Measurements from ENCODE around the gene GCC1.

Gene GCC1, protein sequence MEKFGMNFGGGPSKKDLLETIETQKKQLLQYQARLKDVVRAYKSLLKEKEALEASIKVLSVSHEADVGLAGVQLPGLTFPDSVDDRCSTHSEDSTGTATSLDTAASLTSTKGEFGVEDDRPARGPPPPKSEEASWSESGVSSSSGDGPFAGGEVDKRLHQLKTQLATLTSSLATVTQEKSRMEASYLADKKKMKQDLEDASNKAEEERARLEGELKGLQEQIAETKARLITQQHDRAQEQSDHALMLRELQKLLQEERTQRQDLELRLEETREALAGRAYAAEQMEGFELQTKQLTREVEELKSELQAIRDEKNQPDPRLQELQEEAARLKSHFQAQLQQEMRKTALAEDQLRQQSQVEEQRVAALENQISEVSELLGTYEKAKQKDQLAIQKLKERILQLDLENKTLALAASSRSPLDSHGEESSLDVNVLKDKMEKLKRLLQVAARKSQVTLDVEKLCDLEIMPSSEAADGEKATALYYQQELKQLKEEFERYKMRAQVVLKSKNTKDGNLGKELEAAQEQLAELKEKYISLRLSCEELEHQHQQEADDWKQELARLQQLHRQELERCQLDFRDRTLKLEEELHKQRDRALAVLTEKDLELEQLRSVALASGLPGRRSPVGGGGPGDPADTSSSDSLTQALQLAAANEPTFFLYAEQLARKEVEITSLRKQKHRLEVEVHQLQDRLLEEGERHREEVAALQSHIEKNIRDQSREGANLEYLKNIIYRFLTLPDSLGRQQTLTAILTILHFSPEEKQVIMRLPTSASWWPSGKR

DNA sequence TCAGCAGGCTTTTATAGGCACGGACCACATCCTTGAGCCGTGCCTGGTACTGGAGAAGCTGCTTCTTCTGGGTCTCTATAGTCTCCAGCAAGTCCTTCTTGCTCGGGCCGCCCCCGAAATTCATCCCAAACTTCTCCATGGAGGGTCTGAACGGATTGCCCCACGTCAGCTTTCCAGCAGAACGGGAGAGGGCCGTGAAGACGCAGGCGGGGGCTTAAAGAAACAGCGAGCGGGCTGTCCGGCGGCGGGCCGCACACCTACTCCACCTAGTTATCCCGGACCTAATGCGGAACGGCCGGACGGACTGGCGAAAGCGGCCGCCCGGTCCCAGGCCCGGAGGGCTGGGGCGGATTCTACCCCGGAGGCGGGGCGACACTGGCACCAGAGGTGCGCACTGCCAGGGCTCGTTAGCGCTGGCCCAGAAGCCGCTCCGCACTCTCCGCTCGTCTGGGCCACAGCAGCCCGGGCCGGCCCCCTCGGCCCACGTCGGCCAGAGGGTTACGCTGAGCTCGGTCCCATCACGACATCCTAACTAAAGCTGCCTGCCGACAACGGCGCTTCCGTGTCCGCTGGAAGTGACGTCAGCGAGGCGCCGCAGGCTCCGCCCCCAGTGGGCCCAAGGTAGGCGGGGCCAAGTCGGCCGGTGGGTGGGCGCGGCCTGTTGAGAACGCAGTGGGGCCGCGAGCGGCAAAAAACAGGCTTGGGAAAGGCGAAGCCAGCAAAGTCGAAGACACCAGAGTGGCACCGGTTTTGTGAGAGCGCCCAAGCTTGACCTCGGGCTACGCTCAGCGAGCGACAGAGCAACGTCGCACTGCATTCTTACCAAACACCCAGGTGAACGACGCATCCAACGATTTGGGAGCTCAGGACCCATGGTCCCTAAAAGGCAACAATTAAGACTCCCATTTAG lies at the start of gene GCC1:
TSS of gene GCC1 (minus strand) at position 553 of the 910 bp plus-strand sequence. CDS start at position 139, 414 bp downstream.
- peak; percentile 76 for DNase-seq (ENCODE audit: low spot score)

DNA sequence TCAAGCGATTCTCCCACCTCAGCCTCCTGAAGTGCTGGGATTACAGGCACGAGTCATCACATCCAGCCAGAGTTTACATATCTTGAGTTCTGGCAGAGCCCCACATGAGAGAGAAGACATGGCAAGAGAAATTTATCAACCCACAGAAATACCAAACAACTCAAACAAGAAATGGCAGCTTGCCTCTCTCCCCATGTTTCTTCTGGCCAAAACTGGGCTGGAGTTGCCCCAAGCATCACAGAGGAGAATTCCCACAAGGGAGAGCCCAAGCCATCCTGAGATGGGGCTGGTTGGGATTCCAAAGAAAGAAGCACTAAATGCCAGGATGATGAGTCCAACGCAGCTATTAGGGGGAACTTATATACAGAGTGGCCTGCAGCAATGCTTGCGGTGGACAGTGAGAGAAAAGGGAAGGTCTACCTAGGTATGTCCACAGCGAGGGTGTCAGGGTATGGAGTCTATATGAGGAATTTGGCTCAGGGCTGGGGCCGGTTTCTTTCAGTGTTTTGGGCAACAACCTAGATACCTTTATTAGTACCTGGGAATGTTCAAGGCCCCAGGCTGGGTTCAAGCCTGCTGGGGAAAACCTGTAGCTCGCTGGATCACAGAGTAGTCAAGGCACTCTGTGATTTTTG lies 47.0 kb upstream of the GCC1 start:
- no peak for DNase-seq (ENCODE audit: low spot score)

DNA sequence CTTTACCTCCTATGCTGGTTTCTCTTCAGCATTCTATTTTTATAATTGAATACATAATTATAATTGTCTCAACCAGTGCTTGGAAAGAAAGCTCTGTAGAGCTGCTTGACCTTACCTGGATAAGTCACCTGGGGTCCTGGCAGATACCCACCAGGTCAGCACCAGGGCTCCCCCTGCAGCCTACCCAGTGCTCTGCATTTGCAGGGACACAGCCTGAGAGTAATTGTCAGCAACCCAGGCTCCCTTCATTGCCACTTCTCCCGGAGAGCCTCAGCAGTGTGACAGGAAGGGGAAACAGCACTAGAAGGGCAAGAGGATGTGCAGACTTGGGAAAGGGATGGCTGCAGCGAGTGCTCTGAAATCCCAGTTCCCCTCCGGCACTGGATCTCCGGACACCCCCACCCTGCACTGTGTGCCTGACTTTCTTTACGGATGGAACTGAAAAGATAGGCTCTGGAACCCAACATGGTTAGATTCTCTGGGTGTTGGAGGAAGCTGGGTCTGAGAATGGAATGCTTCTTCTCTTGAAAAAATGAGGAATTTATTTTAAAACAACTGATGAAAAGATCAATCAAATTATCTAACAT lies 44.0 kb upstream of the GCC1 start:
- no peak for DNase-seq (ENCODE audit: low spot score)

DNA sequence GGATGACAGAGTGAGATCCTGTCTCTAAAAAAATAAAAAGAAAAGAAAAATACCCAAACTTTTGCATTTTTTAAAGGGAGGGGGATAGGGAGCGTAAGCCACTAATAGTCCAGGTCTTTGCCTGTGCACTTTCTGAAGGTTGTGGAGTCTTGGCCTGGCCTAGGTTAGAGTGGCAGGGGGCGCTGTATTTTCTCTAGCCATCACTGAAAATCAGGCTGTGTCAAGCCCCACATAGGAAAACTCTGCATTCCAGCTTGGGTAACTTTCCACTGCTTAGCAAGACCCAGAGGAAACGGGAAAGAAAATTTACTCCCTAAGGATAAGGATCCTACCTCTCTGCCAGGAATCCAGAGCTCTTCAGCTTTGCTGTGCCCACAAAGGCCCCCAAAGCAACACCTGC lies 43.0 kb upstream of the GCC1 start:
- DNase-seq (ENCODE audit: low spot score) = no peak

DNA sequence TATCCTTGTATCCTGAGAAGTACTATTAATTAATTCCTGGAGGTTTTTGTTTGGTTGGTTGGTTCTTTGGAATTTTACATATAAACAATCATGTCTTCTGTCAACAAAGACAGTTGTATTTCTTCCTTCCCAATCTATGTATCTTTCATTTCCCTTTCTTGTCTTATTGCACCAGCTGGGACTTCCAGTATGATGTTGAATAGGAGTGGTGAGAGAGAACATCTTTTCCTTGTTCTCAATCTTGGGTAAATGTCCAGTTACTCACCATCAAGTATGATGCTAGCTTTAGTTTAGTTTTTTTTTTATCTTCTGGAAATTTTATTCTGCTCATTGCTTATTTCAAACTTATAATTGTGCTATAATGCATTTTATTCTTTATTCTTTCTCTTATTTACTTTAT lies 39.9 kb upstream of the GCC1 start:
- DNase-seq (ENCODE audit: low spot score) = no peak

DNA sequence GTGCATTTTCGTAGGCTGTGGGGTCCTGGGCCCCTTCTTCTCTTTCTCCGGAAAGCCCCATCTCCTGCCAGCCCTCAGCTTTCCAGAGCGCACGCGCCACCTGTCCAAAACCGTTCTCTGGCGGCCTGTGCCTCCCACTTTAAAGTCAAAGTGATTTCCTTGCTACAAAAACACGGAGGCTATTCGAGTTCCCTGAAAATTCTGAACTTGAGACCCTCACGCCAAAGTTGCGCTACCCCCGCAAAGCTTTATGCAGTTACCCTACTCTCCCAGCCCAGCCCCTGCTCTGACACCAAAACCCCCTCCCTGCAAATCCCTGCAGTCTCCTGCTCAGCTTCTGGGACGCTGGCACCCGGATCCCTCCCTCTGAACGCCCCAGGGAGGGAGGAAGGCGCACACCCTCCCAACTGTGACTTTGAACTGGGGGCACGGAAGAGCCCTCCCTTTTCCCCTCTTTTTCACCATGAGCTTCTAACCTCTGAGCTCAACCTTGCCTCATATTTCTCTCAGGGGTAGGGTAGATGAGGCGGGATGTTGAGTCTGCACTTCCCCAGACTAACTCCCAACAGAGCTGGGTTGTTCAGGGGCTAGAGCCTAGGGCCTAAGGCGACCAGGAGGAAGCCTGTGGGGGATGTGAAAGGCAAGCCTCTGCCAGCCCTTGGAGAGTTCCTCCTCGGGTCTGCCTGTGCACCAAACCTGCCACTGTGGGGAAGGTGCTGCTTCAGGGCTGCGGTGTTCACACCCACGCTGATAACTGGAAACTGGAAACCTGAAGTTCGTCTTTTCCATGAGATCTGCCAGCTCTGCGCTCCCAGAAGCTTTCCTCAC lies 35.2 kb upstream of the GCC1 start:
- no peak for DNase-seq (ENCODE audit: low spot score)

DNA sequence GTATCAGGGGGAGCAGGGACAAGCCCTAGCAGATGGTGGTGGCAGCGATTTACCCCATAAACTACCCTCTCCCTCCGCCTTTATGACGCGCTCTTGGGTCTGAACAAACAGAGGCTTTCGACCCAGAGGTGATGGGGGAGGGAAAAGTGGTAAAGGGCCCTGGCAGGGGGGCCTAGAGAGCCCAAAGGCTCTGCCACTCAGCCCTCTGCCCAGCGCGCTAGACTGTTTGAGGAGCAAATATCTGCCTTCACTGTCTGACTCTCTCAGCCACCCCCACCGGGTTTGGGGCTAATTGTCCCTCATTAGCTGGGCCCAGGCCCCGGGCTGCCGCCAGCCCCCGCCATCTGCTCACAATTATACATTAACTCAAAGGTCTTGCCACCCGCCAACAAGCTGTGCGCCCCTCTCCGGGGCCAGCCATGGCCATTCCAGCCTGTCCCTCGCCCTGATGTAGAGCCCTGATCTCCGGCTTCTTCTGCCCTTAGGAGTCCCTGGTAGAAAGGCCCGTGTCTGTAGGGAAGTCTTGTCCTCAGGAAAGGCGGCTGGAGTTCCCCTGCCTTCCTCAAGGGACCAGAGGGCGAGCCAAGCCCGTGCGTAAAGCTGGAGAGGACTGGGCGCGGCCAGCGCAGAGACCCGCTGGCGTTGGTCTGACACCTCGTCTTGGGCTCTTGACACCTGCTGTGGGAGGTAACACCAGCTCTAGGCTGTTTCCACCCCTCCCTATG lies 34.4 kb upstream of the GCC1 start:
- no peak for DNase-seq (ENCODE audit: low spot score)

DNA sequence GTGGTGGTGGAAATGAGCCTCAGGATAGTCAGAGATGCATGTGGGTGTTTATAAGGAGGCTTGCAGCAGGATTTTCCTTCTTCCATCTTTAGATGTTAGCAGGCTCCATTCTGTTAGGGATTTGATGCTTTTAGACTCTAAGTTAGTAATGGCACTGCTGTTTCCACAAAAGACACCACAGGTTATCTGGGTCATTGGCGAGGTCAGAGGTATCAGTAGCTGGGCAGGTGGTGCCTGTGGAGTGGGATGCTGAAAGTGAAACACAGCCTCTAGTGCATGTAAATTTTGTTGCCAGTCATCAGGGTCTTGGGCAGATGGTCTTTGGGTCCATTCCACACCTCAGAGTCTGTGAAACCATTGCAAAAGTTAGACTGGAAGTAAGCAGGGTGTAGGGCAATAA lies 33.4 kb upstream of the GCC1 start:
- no peak for DNase-seq (ENCODE audit: low spot score)

DNA sequence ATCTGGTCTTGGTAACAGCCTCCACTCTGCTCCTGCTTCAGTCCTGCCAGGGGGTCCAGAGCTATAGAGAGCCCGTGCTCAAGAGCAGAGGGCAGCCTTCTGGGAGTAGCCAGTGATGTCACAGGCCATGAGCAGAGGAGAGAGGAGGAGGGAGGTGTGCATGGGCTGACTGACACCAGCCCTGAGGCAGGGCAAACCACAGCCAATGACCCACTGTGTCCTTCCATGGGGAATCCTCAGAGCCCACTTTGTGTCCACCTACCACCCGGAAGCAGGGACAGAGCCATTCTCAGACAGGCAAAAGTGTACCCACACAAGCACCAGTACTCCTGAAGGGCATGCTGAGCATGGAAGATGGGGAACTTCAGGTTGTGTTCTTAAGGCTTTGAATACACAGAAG lies 32.6 kb upstream of the GCC1 start, which contains the start of gene PAX4:
TSS of gene PAX4 (minus strand) at position 101 of the 400 bp plus-strand sequence. CDS start 2,214 bp downstream, outside the sequence.
- DNase-seq (ENCODE audit: low spot score) = no peak

DNA sequence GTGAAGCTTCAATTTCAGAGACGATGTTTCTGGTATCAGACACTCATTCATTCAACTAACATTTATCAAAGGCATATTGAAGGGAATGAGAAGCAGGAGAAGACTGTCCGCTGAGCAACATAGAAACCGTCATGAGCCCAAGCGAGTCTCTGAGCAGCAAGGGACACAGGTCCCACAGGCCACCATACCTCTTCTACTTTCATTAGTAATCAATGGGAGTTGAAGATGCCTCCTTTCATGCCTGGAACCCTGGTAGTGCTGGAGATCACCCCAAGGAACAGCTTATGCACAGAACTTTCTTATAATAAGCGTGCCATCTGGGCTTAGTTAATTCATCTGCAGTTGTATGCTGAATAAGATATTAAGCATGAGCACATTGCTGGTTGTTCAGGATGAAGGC lies 31.3 kb upstream of the GCC1 start:
- no peak for DNase-seq (ENCODE audit: low spot score)

DNA sequence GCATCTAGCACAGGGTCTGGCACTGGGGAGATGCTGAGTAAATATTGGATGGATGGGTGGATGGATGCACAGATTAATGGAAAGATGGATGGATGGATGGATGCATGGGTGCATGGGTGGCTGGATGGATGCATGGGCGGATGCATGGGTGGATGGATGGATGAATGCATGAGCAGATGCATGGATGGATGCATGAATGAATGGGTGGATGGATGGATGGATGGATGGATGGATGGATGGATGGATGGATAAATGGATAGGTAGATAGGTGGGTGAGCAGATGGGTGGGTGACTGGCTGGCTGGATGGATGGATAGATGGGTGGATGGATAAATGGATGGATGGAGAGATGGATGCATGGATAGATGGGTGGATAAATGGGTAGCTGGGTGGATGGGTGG lies 26.9 kb upstream of the GCC1 start:
- no peak for DNase-seq (ENCODE audit: low spot score)

DNA sequence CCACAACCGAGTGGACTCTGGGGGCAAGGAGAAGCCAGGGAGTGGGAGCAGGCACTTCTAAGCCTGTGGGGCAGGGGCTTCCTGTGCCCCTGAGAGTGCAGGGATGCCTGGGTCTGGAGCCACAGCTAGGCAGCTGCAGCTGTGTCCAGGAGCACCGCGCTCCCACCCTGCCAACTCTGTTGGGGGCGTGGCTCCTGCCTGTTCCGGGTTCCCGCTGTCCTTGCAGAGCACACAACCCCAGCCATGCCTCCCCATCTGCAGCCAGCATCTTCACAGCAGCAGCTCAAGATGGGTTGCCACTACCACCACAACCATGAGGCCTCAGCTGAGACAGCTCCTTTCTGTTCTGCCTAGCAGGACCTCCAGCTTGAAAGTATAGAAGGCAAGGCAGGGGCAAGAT lies 23.9 kb upstream of the GCC1 start:
- no peak for DNase-seq (ENCODE audit: low spot score)

DNA sequence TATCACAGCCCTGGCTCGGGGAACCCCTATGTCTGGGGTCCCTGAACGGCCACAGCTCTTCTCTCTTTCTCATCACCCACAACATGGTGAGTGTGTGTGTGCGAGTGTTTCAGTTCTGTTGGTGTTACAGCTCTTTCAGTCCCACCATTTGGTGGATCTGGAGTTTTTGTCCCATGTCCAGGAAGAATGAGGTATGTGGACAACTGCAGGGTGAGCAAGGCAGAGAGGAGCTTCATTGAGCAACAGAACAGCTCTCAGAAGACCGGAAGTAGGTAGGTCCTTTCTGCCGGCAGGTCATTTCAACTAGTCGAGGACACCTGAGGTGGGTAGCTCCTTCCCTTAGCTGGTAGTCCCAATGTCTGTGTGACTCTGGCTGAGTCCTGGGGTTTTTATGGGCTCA lies 23.1 kb upstream of the GCC1 start:
- no peak for DNase-seq (ENCODE audit: low spot score)

DNA sequence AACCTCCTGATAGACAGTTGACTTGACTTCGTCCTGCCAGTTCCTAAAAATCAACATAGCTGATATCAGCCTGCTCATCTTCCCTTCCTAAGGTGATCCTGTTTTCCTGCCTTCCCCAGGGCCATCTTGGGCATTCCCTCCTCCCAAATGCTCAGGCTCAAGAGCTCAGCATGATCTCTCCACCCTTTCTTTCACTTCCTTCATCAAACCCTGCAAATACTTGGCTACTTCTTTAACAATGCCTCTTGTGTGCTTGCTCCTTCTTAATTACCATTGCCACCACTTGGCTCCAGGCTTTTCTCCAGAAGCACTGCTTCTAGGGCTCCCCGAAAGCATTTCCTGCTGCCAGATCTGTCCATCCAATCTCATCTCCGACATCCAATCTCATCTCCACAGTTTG lies 15.5 kb upstream of the GCC1 start:
- no peak for DNase-seq (ENCODE audit: low spot score)

DNA sequence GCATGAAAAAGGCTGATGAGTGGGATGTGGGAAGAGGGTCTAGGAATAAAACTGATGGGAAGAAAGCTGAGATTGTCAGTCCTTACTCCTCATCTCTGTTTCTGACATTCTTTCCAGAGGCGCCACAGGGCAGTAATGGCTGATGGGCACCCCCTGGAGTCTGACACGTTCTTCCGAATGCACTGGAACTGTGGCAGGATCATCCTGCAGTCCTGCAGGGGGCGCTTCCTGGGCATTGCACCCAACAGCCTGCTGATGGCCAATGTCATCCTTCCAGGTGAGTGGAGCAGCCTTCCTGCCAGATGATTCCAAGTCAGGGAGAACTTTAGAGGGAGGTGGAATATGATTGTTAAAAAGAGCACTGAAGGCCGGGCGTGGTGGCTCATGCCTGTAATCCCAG lies 12.9 kb upstream of the GCC1 start:
- no peak for DNase-seq (ENCODE audit: low spot score)

DNA sequence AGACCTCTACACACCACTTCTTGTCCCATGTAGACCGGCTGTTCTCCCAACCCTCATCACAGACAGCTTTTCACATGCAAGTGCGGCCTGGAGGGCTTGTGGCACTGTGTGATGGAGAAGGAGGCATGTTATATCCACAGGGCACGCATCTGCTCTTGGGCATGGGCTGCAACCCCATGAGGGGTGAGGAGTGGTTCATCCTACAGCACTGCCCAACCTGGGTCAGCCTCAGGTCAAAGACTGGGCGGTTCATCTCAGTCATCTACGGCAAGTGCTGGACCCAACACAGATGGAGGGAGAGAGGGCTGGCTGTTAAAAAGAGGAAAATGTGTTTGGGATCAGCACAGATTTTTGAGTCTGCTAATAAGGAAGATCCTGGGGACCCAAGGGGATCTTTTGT lies 10.3 kb upstream of the GCC1 start:
- DNase-seq (ENCODE audit: low spot score) = no peak

DNA sequence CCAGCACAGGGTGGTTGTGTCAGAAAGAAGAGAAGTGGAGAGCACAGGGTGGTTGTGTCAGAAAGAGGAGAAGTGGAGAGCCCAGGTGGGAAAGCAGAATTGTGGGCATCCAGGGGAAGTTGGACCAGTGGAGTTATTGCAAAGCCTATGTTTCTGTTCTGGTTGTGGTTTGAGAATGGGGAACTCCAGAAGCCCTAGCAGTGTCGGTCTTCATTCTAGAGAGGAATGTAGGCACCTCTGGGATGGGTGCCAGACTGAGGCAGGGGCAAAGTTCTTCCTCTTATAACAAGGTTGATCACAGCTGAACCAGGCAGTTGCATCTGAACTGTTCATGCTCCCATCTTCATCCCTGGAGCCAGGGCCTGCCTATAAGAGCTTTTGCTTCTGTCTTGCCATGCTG lies 9.1 kb upstream of the GCC1 start:
- DNase-seq (ENCODE audit: low spot score) = no peak

DNA sequence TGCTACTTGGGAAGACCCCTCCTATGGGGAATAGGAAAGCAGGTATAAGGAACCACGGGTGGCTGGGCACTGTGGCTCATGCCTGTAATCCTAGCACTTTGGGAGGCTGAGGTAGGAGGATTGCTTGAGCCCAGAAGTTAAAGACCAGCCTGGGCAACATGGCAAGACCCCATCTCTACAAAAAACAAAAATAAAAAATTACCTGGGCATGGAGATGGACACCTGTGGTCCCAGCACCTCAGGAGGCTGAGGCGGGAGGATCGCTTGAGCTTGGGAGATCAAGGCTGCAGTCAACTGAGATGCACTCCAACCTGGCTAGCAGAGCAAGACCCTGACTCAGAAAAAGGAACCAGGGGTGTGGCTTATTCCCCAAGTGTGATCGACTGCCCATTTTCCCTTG lies 7.2 kb upstream of the GCC1 start:
- DNase-seq (ENCODE audit: low spot score) = no peak

DNA sequence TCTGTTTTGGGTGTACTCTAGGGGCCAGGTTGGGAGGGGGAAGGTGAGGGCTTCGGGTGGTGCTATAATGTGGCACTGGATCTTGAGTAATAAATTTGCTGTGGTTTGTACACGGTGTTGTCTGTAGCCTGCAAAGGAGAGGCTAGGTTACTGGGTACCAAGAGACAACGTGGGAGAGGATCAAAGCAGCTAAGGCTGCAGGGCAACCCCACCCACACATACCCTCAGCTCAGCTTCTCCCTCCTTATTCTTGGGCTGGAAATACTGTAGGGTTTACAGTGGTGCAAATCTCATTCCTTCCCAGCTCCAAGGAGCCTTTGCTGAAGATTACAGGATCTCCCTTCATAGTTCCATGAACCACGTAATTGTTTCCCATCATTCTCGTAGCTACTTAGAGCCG lies 6.2 kb upstream of the GCC1 start:
- no peak for DNase-seq (ENCODE audit: low spot score)

DNA sequence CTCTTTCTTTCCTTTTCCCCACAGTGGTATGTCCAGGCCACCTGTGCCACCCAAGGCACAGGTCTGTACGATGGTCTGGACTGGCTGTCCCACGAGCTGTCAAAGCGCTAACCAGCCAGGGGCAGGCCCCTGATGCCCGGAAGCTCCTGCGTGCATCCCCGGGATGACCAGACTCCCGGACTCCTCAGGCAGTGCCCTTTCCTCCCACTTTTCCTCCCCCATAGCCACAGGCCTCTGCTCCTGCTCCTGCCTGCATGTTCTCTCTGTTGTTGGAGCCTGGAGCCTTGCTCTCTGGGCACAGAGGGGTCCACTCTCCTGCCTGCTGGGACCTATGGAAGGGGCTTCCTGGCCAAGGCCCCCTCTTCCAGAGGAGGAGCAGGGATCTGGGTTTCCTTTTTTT lies 5.8 kb upstream of the GCC1 start:
- no peak for DNase-seq (ENCODE audit: low spot score)
